Measurements from ENCODE around the gene GDF2. TPM values are rescaled to one million over a fixed set of nuclear protein-coding genes. Genes with fewer than 3 reads are reported as not detected.

GDF2 gene
- total RNA-seq, 1 donor from 2014 or later, result not detected

- H3K27ac Mint-ChIP-seq, result no peak overlapping the region
- peaks cover 78% of the 10 kb centered on the region for H3K27me3 Mint-ChIP-seq (ENCODE audit: low read depth)
- H3K36me3 Mint-ChIP-seq, result no peaks in the 10 kb centered on the region
- peaks cover 3% of the 10 kb centered on the region for H3K4me1 Mint-ChIP-seq
- TF ChIP-seq, protein P1, sequence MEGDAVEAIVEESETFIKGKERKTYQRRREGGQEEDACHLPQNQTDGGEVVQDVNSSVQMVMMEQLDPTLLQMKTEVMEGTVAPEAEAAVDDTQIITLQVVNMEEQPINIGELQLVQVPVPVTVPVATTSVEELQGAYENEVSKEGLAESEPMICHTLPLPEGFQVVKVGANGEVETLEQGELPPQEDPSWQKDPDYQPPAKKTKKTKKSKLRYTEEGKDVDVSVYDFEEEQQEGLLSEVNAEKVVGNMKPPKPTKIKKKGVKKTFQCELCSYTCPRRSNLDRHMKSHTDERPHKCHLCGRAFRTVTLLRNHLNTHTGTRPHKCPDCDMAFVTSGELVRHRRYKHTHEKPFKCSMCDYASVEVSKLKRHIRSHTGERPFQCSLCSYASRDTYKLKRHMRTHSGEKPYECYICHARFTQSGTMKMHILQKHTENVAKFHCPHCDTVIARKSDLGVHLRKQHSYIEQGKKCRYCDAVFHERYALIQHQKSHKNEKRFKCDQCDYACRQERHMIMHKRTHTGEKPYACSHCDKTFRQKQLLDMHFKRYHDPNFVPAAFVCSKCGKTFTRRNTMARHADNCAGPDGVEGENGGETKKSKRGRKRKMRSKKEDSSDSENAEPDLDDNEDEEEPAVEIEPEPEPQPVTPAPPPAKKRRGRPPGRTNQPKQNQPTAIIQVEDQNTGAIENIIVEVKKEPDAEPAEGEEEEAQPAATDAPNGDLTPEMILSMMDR (IDR thresholded peaks at IDR 0.05; ENCODE audit: unreplicated experiment), result no peak
- DNase-seq (ENCODE audit: low spot score in 2 of 2, unreplicated experiment in 2 of 2), result no peak
- H3K4me3 Mint-ChIP-seq, result no peak overlapping the region
- H3K9me3 Mint-ChIP-seq, result no peaks in the 10 kb centered on the region
These were observed 13.5 kb upstream of the GDF2 start for GRCh38 chr10:47308775-47309174.

- H3K9me3 Mint-ChIP-seq, result no peaks in the 10 kb centered on the region
- no peak overlapping the region for H3K4me3 Mint-ChIP-seq
- H3K27me3 Mint-ChIP-seq (ENCODE audit: low read depth), result peaks cover 77% of the 10 kb centered on the region
- TF ChIP-seq, protein P1 (IDR thresholded peaks at IDR 0.05; ENCODE audit: unreplicated experiment), result peak; percentile 42
- H3K27ac Mint-ChIP-seq, result no peak overlapping the region
- DNase-seq (ENCODE audit: low spot score in 2 of 2, unreplicated experiment in 2 of 2), result no peak
- H3K36me3 Mint-ChIP-seq, result no peaks in the 10 kb centered on the region
- peaks cover 3% of the 10 kb centered on the region for H3K4me1 Mint-ChIP-seq
These were observed 12.7 kb upstream of the GDF2 start for GRCh38 chr10:47309408-47310089.

DNA sequence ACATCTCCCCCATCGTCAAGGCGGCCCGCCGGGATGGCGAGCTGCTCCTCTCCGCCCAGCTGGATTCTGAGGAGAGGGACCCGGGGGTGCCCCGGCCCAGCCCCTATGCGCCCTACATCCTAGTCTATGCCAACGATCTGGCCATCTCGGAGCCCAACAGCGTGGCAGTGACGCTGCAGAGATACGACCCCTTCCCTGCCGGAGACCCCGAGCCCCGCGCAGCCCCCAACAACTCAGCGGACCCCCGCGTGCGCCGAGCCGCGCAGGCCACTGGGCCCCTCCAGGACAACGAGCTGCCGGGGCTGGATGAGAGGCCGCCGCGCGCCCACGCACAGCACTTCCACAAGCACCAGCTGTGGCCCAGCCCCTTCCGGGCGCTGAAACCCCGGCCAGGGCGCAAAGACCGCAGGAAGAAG lies 12.2 kb upstream of the GDF2 start:
- no peak for DNase-seq (ENCODE audit: low spot score in 2 of 2, unreplicated experiment in 2 of 2)
- TF ChIP-seq, protein P1 (IDR thresholded peaks at IDR 0.05; ENCODE audit: unreplicated experiment), result no peak
- Mint-ChIP-seq H3K9me3 (no peaks in the 10 kb centered on the region), H3K4me3 (no peak overlapping the region), H3K36me3 (no peaks in the 10 kb centered on the region), H3K27ac (no peak overlapping the region), H3K27me3 (ENCODE audit: low read depth) (peaks cover 72% of the 10 kb centered on the region), H3K4me1 (peaks cover 3% of the 10 kb centered on the region)

- Mint-ChIP-seq H3K36me3 (no peaks in the 10 kb centered on the region), H3K9me3 (no peaks in the 10 kb centered on the region), H3K4me1 (peaks cover 3% of the 10 kb centered on the region), H3K4me3 (no peak overlapping the region), H3K27me3 (ENCODE audit: low read depth) (peaks cover 60% of the 10 kb centered on the region), H3K27ac (no peak overlapping the region)
- TF ChIP-seq, protein P1 (IDR thresholded peaks at IDR 0.05; ENCODE audit: unreplicated experiment), result no peak
- DNase-seq (ENCODE audit: low spot score in 2 of 2, unreplicated experiment in 2 of 2), result no peak
These were observed 10.9 kb upstream of the GDF2 start for GRCh38 chr10:47311193-47311931.

DNA sequence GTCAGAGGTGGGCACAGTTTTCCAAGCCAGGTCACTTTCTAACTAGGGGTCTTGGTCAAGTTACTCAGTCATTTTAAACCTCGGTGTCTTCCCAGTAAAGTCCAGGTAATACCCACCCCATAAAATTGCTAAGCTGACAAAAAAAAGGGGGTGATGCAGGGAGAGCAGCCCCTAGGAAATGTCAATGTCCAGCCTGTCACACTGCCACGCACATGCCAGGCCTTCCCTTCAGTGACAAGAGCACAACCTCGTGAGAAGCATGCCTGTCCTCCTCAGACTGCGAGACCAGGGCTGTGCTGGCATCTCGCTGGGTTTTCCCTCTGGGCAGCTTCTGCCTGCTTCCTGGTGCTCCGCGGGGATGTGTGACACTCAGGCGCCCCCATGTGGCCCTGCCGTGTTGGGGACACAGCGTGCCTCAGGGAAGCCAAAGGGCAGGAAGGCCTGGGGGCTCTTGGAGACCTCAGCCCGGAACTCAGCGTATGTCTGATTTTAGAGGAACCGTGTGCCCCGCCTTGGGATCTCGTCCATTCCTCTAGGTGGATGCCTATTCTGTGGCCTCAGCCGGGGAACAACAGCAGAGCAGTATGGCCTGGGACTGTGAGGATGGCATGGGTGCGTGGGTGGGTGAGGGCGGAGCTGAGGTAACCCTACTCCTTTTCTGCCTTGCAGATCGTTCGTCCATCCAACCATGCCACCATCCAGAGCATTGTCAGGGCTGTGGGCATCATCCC lies 10.2 kb upstream of the GDF2 start:
- peak; percentile 58 to 85 for DNase-seq (ENCODE audit: low spot score in 2 of 2, unreplicated experiment in 2 of 2)
- Mint-ChIP-seq H3K4me1 (peaks cover 3% of the 10 kb centered on the region), H3K27ac (no peak overlapping the region), H3K36me3 (no peaks in the 10 kb centered on the region), H3K4me3 (no peak overlapping the region), H3K9me3 (no peaks in the 10 kb centered on the region), H3K27me3 (ENCODE audit: low read depth) (peaks cover 54% of the 10 kb centered on the region)
- TF ChIP-seq, protein P1 (IDR thresholded peaks at IDR 0.05; ENCODE audit: unreplicated experiment), result peak; percentile 56
